HCT116 (cell line): ENCODE measurements around the gene CCDC70. TPM values are rescaled to one million over a fixed set of nuclear protein-coding genes. Genes with fewer than 3 reads are reported as not detected.

Experiments
- ATAC-seq: fragments of 200-7000 bp; cut with Tn5 transposase; 2 replicates; pipeline ENCODE4 v1.9.1; 2020; ENCODE audit warnings: mild to moderate bottlenecking, moderate library complexity
- BruUV-seq: library from RNA; stranded (reverse); fragments of 400-500 nt; replicated peaks from 2 replicates; lab custom pipeline; 2021; lab: Mats Ljungman, UMichigan
- CTCF ChIA-PET: fragments of 300-600 bp; sonication (Branson Sonifier 250); formaldehyde crosslinking; loops from one replicate; lab custom pipeline; 2021; ENCODE audit warnings: antibody characterized with exemption; lab: Charles Lee
- POLR2A ChIA-PET: fragments of 300-600, 350-600 bp; sonication (Branson Sonifier 250); formaldehyde crosslinking; loops from one replicate; lab custom pipeline; 2021; ENCODE audit warnings: antibody characterized with exemption; lab: Charles Lee
- RAD21 ChIA-PET, 2 experiments: fragments of 300-600 bp; sonication (Branson Sonifier 250); formaldehyde crosslinking; loops; one replicate each; lab custom pipeline; 2023; ENCODE audit warnings: low total read pairs in 2 of 2; ENCODE audit not compliant: uncharacterized antibody in 2 of 2, unreplicated experiment in 2 of 2, low non-redundant PET in 1 of 2; lab: Charles Lee
- DNase-seq: peaks from one replicate; pipeline ENCODE4 v3.0.0-alpha.2; 2010; ENCODE audit warnings: low read depth, low spot score
- H2AFZ ChIP-seq: fragments of 200-600 bp; shearing (Covaris generic), sonication (generic); 2 replicates; pipeline ENCODE4 v1.6.1; 2017; ENCODE audit warnings: low read depth, mixed run types, mixed read lengths, antibody characterized with exemption, low read length; ENCODE audit not compliant: poor library complexity, severe bottlenecking
- H3K27ac ChIP-seq: 2 replicates; pipeline ENCODE4 v1.5.1; 2012; ENCODE audit warnings: low read depth, low read length
- H3K27me3 ChIP-seq: fragments of 200-600 bp; sonication (generic); 2 replicates; pipeline ENCODE4 v1.6.1; 2016; ENCODE audit warnings: mixed run types, low read length, mixed read lengths; ENCODE audit not compliant: insufficient read depth
- H3K36me3 ChIP-seq, 2 experiments: fragments of 200-500 bp in 1 of 2; fragments of 200-600 bp in 1 of 2; sonication (Bioruptor generic) in 1 of 2; sonication (generic) in 1 of 2; 2 replicates each; pipeline versions ENCODE4 v1.5.1 to v1.6.1; 2014 to 2016; ENCODE audit warnings: low read length in 2 of 2, inconsistent platforms in 1 of 2, mixed read lengths in 1 of 2, mixed run types in 1 of 2; ENCODE audit not compliant: insufficient read depth in 2 of 2, control insufficient read depth in 1 of 2
- H3K4me1 ChIP-seq, 2 experiments: fragments of 200-600 bp in 1 of 2; sonication (generic) in 1 of 2; 2 replicates each; pipeline versions ENCODE4 v1.5.1 to v1.6.1; 2012 to 2017; ENCODE audit warnings: low read length in 2 of 2, inconsistent platforms in 1 of 2, mild to moderate bottlenecking in 1 of 2, mixed read lengths in 1 of 2, mixed run types in 1 of 2, moderate library complexity in 1 of 2; ENCODE audit not compliant: insufficient read depth in 2 of 2, control insufficient read depth in 1 of 2
- H3K4me2 ChIP-seq: fragments of 200-600 bp; sonication (generic); 2 replicates; pipeline ENCODE4 v1.6.1; 2017; ENCODE audit warnings: mixed run types, low read length, mixed read lengths
- H3K4me3 ChIP-seq, 2 experiments: fragments of 200-600 bp in 1 of 2; sonication (generic) in 1 of 2; replicated peaks in 1 of 2; 2 replicates each; pipeline ENCODE4 v1.5.1; 2011 to 2016; ENCODE audit warnings: low read length in 2 of 2, control low read depth in 1 of 2, low read depth in 1 of 2, mild to moderate bottlenecking in 1 of 2, mixed read lengths in 1 of 2, mixed run types in 1 of 2
- H3K79me2 ChIP-seq: fragments of 200-600 bp; sonication (generic); 2 replicates; pipeline ENCODE4 v1.6.1; 2017; ENCODE audit warnings: mild to moderate bottlenecking, mixed run types, low read length, moderate library complexity, mixed read lengths; ENCODE audit not compliant: insufficient read depth
- H3K9ac ChIP-seq: fragments of 200-600 bp; sonication (generic); 2 replicates; pipeline ENCODE4 v1.6.1; 2016; ENCODE audit warnings: low read length, mixed read lengths
- H3K9me2 ChIP-seq: fragments of 200-600 bp; sonication (generic), shearing (Covaris generic); 2 replicates; pipeline ENCODE4 v1.6.1; 2017; ENCODE audit warnings: mixed run types, mild to moderate bottlenecking, moderate library complexity; ENCODE audit not compliant: insufficient read depth
- H3K9me3 ChIP-seq, 2 experiments: fragments of 200-500 bp in 1 of 2; fragments of 200-600 bp in 1 of 2; sonication (Bioruptor generic) in 1 of 2; sonication (generic) in 1 of 2; 2 replicates each; pipeline ENCODE4 v1.6.1; 2014 to 2017; ENCODE audit warnings: low read length in 2 of 2, mixed read lengths in 2 of 2, inconsistent platforms in 1 of 2, low read depth in 1 of 2, mild to moderate bottlenecking in 1 of 2, mixed run types in 1 of 2, moderate library complexity in 1 of 2; ENCODE audit not compliant: control insufficient read depth in 1 of 2, insufficient read depth in 1 of 2
- H4K20me1 ChIP-seq: fragments of 200-600 bp; sonication (generic), shearing (Covaris generic); 2 replicates; pipeline ENCODE4 v1.6.1; 2017; ENCODE audit warnings: mixed run types, mild to moderate bottlenecking, moderate library complexity; ENCODE audit not compliant: insufficient read depth
- EGR1 ChIP-seq: IDR thresholded peaks from 2 replicates; pipeline ENCODE4 v1.6.1; 2012; ENCODE audit warnings: low read depth
- REST ChIP-seq: IDR thresholded peaks from 2 replicates; pipeline ENCODE4 v1.6.1; 2012; ENCODE audit warnings: low read depth
- YY1 ChIP-seq: IDR thresholded peaks from 2 replicates; pipeline ENCODE4 v1.6.1; 2011; ENCODE audit warnings: low read length, low read depth, moderate library complexity, mild to moderate bottlenecking; ENCODE audit not compliant: insufficient replicate concordance; ENCODE audit errors: extremely low read depth
- ZBTB33 ChIP-seq: IDR thresholded peaks from 2 replicates; pipeline ENCODE4 v1.6.1; 2011; ENCODE audit warnings: mild to moderate bottlenecking, low read length, moderate library complexity; ENCODE audit not compliant: insufficient replicate concordance; ENCODE audit errors: extremely low read depth
- intact Hi-C: fragments of 100-400 bp; cut with micrococcal nuclease; formaldehyde crosslinking; loops from 2 replicates; pipeline ENCODE4 v1.10.0; 2022
- total RNA-seq: library from RNA; stranded (reverse); gene quantifications from one replicate; pipeline ENCODE4 v1.2.1, GENCODE V29; 2021; ENCODE audit not compliant: unreplicated experiment

The CCDC70 gene
- total RNA-seq, 1 experiment from 2014 or later, result not detected

GRCh38 chr13:51912511-51913225 lies 50.9 kb downstream of the CCDC70 start:
- Histone ChIP-seq H2AFZ (no peak overlapping the region), H3K9ac (no peak overlapping the region), H3K9me3 (no peaks in the 10 kb centered on the region), H4K20me1 (no peaks in the 10 kb centered on the region), H3K4me2 (no peak overlapping the region), H3K4me1 (no peaks in the 10 kb centered on the region), H3K79me2 (no peaks in the 10 kb centered on the region), H3K36me3 (no peaks in the 10 kb centered on the region), H3K4me3 (no peak overlapping the region), H3K27me3 (no peaks in the 10 kb centered on the region), H3K9me2 (no peaks in the 10 kb centered on the region), H3K27ac (no peak overlapping the region)
- ChIA-PET CTCF (interaction anchor here (0.6 kb wide), 1 partner anchor 538 kb away, joined by 3 read pairs; the partner anchor contains the start of gene VPS36), POLR2A (no interaction called here), RAD21 (no interaction called here)
- ATAC-seq, result no peak
- BruUV-seq, result no TSS peak
- DNase-seq, result no peak
- TF ChIP-seq EGR1 (no peak), YY1 (no peak), ZBTB33 (no peak), REST (no peak)
- intact Hi-C loops, result no loop called here
